Stomach smooth muscle (tissue), 2 donors: ENCODE results near the gene SPTLC3.

Source experiments
- H3K27ac ChIP-seq: one replicate; pipeline ENCODE4 v1.7.0; 2013; ENCODE audit warnings: mild to moderate bottlenecking, low read length, inconsistent platforms
- H3K27me3 ChIP-seq, 2 donors: one replicate each; pipeline ENCODE4 v1.7.0; 2013; ENCODE audit warnings: low read length in 2 of 2; ENCODE audit not compliant: insufficient read depth in 2 of 2, control insufficient read depth in 1 of 2
- H3K36me3 ChIP-seq, 2 donors: one replicate each; pipeline ENCODE4 v1.7.0; 2013; ENCODE audit warnings: low read length in 2 of 2; ENCODE audit not compliant: control insufficient read depth in 2 of 2, insufficient read depth in 2 of 2
- H3K4me1 ChIP-seq: one replicate; pipeline ENCODE4 v1.7.0; 2013; ENCODE audit warnings: low read length; ENCODE audit not compliant: control insufficient read depth, insufficient read depth
- H3K4me3 ChIP-seq, 2 donors: one replicate each; pipeline ENCODE4 v1.7.0; 2013; ENCODE audit warnings: low read length in 2 of 2
- H3K9ac ChIP-seq, 2 donors: one replicate each; pipeline ENCODE4 v1.7.0; 2013; ENCODE audit warnings: low read length in 2 of 2, mild to moderate bottlenecking in 1 of 2
- H3K9me3 ChIP-seq, 2 donors: one replicate each; pipeline ENCODE4 v1.7.0; 2013; ENCODE audit warnings: low read length in 2 of 2; ENCODE audit not compliant: control insufficient read depth in 2 of 2
- donor health status: healthy.
- donor health status: Pancreatic carcinoma.

Gene SPTLC3

DNA sequence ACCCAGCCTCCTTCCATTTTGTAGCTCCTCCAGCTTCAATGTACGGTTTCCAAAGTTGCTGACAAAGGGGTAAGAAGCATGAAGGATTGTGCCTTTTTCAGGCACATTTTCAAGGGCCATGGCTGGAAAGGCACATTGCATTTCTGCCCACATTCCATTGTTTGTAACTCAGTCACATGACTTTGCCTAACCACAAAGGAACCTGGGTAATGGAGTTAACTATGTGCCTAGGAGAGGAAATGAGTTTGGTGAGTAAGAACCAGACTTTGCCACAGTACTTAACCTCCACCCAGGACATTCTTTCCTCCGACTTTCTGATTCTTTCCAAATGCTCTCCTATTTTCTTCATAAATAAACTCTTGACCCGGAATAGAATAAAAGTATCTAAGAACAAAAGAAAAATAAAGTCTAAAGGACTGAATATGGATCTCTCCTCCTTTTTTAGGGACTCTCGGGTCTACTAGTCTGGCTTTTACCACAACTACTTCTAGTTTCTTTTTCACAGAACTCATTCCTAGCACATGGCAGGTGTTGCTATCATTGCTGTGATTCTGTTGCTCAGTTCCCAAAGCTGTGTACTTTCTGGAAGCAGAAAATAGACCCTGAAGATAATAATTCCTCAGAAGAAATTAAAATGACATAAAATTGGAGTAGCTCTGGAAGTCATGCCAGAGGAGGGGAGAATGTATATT is 130.8 kb downstream of the SPTLC3 start:
- peaks cover 4% of the 10 kb centered on the region for H3K4me1 ChIP-seq
- no peak overlapping the region for H3K4me3 ChIP-seq
- H3K27me3 ChIP-seq: no peaks in the 10 kb centered on the region
- H3K9ac ChIP-seq: no peak overlapping the region
- no peaks in the 10 kb centered on the region for H3K36me3 ChIP-seq
- no peaks in the 10 kb centered on the region for H3K9me3 ChIP-seq
- H3K27ac ChIP-seq: no peak overlapping the region

DNA sequence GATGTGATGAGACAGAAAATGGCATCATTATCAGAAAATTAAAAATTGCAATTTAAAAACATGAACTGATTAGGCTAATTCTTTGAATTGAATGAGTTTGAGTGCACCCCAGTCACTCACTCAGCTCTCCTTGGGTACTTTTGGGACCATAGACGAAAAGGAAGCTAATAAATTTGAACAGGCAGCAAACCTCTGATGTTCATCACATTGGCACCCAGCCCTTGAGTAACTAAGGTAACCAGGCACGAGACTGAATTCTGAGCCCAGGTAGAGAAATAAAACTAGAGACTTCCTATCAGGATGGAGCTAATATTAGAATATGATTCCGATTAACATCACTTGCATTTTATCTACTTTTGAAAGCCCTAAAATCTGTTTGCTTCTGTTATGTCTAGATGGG is 131.4 kb downstream of the SPTLC3 start:
- H3K36me3 ChIP-seq: no peaks in the 10 kb centered on the region
- no peak overlapping the region for H3K4me3 ChIP-seq
- no peaks in the 10 kb centered on the region for H3K27me3 ChIP-seq
- H3K9ac ChIP-seq: no peak overlapping the region
- H3K4me1 ChIP-seq: peaks cover 4% of the 10 kb centered on the region
- no peak overlapping the region for H3K27ac ChIP-seq
- H3K9me3 ChIP-seq: no peaks in the 10 kb centered on the region

DNA sequence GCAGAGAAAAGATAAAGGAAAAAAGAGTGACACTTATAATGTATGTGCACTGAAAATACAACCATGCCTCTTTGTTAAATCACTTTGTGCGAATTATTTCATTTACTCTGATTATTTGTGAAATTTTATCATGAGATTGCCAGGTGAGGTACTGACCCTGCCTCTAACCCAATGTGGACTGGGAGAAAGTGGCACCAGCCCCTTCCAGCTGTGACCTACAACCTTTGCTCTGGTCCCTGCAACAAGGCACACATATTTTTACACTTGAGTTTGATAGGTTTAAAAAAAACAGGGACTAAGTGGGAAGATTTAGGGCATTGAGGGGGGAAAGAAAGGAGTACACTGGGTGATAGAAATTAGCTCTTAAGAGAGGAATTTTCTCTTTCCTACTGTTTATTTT is 132.0 kb downstream of the SPTLC3 start:
- peaks cover 4% of the 10 kb centered on the region for H3K4me1 ChIP-seq
- H3K9ac ChIP-seq: no peak overlapping the region
- no peaks in the 10 kb centered on the region for H3K9me3 ChIP-seq
- no peak overlapping the region for H3K4me3 ChIP-seq
- H3K36me3 ChIP-seq: no peaks in the 10 kb centered on the region
- no peak overlapping the region for H3K27ac ChIP-seq
- no peaks in the 10 kb centered on the region for H3K27me3 ChIP-seq

- Histone ChIP-seq H3K4me3 (no peak overlapping the region), H3K9me3 (no peaks in the 10 kb centered on the region), H3K4me1 (peaks cover 4% of the 10 kb centered on the region), H3K27ac (no peak overlapping the region), H3K27me3 (no peaks in the 10 kb centered on the region), H3K36me3 (no peaks in the 10 kb centered on the region), H3K9ac (no peak overlapping the region)
Observed at GRCh38 chr20:13141546-13141945, 132.8 kb downstream of the SPTLC3 start.

- H3K4me3 ChIP-seq: no peak overlapping the region
- H3K9ac ChIP-seq: no peak overlapping the region
- no peaks in the 10 kb centered on the region for H3K36me3 ChIP-seq
- H3K27ac ChIP-seq: no peak overlapping the region
- H3K27me3 ChIP-seq: no peaks in the 10 kb centered on the region
- H3K4me1 ChIP-seq: peaks cover 6% of the 10 kb centered on the region
- H3K9me3 ChIP-seq: no peaks in the 10 kb centered on the region
Observed at GRCh38 chr20:13142143-13142542, 133.4 kb downstream of the SPTLC3 start.

DNA sequence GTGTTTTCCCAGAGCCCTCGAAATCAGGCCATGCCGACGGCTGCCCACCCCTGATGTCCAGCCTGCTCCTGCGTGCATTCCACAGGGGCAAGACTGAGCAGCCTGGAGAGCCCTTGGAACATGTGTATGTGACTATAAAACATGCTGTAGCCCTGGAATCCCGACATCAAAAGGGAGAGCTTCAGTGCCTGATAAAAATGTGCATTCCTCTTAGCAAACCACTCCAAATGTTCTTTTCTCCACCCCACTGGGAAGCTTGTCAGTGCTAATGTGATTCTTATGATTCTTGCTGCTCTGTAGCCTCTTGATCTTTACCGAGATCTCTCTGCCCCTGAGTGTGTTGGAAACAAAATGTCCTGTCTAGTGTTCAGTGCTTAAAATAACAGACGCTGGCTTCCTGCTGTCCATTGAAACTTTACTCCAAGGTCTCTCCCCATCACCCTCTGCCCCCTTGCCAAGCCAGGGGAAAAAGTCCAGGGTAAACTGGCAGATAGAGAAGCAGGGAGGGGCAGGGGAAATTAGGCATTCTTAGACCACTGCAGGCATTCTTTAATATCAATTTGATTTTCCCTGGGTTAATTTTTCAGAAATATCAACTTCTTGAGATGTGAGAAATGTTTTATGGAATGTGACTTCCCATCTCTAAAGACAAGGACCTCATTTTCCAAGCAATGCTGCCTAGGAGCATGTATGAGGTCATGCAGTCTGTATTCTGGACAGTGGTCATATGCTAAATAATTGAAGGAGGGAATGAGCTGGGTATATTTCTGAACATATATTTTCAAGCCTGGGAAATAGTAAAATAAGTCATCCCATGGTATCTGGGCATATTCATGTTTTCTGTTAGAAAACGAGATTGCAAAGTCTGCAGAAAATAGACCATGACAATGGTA is 138.5 kb downstream of the SPTLC3 start:
- Histone ChIP-seq H3K9me3 (no peaks in the 10 kb centered on the region), H3K9ac (no peak overlapping the region), H3K4me1 (peaks cover 2% of the 10 kb centered on the region), H3K27ac (no peak overlapping the region), H3K27me3 (no peaks in the 10 kb centered on the region), H3K36me3 (no peaks in the 10 kb centered on the region), H3K4me3 (no peak overlapping the region)

- no peak overlapping the region for H3K27ac ChIP-seq
- no peak overlapping the region for H3K4me3 ChIP-seq
- no peak overlapping the region for H3K9ac ChIP-seq
- H3K36me3 ChIP-seq: no peaks in the 10 kb centered on the region
- no peaks in the 10 kb centered on the region for H3K27me3 ChIP-seq
- H3K4me1 ChIP-seq: peaks cover 2% of the 10 kb centered on the region
- no peaks in the 10 kb centered on the region for H3K9me3 ChIP-seq
Observed at GRCh38 chr20:13147971-13148370, 139.2 kb downstream of the SPTLC3 start.

DNA sequence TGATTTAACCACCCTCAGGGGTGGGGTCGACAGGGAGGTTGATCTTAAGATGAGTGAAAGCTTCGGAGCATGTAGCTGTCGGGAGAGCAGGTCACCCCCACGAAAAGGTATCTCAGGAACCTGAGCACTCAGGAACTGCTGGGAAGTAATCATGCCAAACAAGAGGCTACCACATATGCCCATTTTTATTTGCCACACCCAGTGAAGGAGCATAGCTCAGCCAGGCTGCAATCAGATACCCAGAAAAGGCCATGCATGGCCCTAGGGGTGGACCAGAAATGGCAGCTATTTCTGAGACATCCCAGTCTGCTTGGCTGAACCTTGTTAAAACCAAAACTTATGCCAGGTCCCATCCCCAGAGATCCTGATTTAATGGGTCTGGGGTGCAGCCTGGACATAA is 139.6 kb downstream of the SPTLC3 start:
- Histone ChIP-seq H3K27ac (no peak overlapping the region), H3K4me3 (no peak overlapping the region), H3K4me1 (peaks cover 2% of the 10 kb centered on the region), H3K36me3 (no peaks in the 10 kb centered on the region), H3K9ac (no peak overlapping the region), H3K27me3 (no peaks in the 10 kb centered on the region), H3K9me3 (no peaks in the 10 kb centered on the region)

DNA sequence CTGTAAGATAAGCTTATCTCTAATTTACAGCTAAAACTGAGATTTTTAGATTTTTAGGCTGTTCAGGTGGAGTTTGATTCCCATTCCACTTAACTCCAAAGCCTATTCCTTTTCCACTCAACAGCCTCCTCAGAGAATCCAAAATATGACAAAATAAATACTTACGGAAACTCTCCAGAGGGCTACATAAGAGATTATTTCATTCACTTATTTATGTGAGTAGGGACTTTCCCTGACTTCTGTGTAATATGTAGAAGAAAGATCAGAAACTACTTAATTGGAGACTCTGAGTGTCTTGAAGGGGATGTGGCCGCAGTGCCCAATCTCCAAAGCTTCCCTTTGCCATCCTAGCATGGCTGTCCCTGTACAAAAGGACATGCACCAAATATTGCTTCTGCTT is 140.2 kb downstream of the SPTLC3 start:
- Histone ChIP-seq H3K36me3 (no peaks in the 10 kb centered on the region), H3K4me1 (peaks cover 2% of the 10 kb centered on the region), H3K27ac (no peak overlapping the region), H3K9ac (no peak overlapping the region), H3K27me3 (no peaks in the 10 kb centered on the region), H3K9me3 (no peaks in the 10 kb centered on the region), H3K4me3 (no peak overlapping the region)

DNA sequence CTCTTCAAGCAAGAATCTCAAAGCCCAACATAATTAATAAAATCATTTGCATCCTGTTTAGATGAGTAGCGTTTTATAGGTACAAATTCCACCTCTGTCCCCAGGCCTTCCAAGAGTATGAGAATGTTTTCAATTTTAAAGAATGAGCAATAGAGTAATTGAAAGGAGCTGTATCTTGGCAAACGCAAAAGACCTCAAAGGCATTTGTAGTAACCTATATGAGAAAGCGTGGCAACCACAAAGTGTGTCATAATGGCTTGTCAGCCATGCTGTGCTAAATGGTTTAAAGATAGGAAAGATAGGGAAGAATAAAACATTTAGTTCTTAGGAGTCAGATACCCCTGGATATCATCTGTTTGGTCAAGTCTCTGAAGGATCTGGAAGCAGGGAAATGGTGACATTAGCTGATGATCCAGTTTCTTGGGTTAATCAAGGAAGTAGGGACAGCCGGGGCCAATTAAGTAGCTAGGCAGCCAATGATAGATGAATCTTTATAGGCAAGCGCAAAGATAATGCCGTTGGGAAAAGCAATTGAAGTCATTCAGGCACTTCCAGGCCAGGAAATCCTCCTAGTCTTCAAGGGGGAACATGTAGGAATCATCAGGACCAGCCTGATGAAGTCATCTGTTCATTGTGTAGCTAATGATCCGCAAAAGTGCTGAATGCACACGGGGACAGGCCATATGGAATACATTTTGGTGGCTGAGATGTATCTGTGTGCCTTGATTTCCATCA is 140.8 kb downstream of the SPTLC3 start:
- peaks cover 2% of the 10 kb centered on the region for H3K4me1 ChIP-seq
- no peak overlapping the region for H3K4me3 ChIP-seq
- no peaks in the 10 kb centered on the region for H3K9me3 ChIP-seq
- H3K9ac ChIP-seq: no peak overlapping the region
- H3K36me3 ChIP-seq: peaks cover 0 to 2% of the 10 kb centered on the region in 2 donors
- no peak overlapping the region for H3K27ac ChIP-seq
- no peaks in the 10 kb centered on the region for H3K27me3 ChIP-seq
